ENCODE measurements around the gene SIRPB2. TPM values are rescaled to one million over a fixed set of nuclear protein-coding genes. Genes with fewer than 3 reads are reported as not detected.
A peak's percentile ranks its signal among the peaks of the same experiment; 100 is the strongest.

The SIRPB2 gene
- total and polyA plus RNA-seq, 2 of the 4 experiments (the other 2 are of a cell fraction): not detected

GRCh38 chr20:1467355-1468116 is 23.7 kb downstream of the SIRPB2 start:
- H3K79me1 ChIP-seq (ENCODE audit: low read depth in 1 of 2, low read length in 2 of 2): peaks cover 22 to 40% of the 10 kb centered on the region in 2 experiments
- H4K20me1 ChIP-seq (ENCODE audit: insufficient read depth, low read length): peaks cover 28% of the 10 kb centered on the region
- no peak overlapping the region for H2BK5ac ChIP-seq (ENCODE audit: low read depth, low read length, poor library complexity, severe bottlenecking)
- ATAC-seq (ENCODE audit: low read depth) (no peak), DNase-seq (no peak)
- no peak overlapping the region for H2BK20ac ChIP-seq (ENCODE audit: low read depth, low read length)
- in situ Hi-C loops (cut with MboI; ENCODE audit: low sequenced_read_pairs): no loop called here
- no peak overlapping the region for H2BK15ac ChIP-seq (ENCODE audit: low read depth, low read length)
- H4K8ac ChIP-seq (ENCODE audit: low read depth in 2 of 2, low read length in 2 of 2): no peak overlapping the region
- dilution Hi-C loops (cut with HindIII; ENCODE audit: low sequenced_read_pairs, unreplicated experiment): no loop called here
- POLR2A ChIA-PET (ENCODE audit: unreplicated experiment): interaction anchor here (0.7 kb wide), 1 partner anchor 1122 kb away, joined by 3 read pairs; no protein-coding TSS in a partner anchor
- H2AFZ ChIP-seq (replicated peaks; ENCODE audit: low read length, poor library complexity): peak overlapping the region; percentile 47
- H3K27me3 ChIP-seq (ENCODE audit: control insufficient read depth, insufficient read depth, low read length): peaks cover 2% of the 10 kb centered on the region; the same call in 1 of the 2 replicates
- H3K4ac ChIP-seq (ENCODE audit: low read depth, low read length): no peak overlapping the region
- no peak overlapping the region; the same call in 1 of the 2 replicates for H3K4me2 ChIP-seq (ENCODE audit: low read depth, low read length)
- H3K14ac ChIP-seq (replicated peaks; ENCODE audit: low read depth, low read length): no peak overlapping the region
- H3K27ac ChIP-seq (ENCODE audit: insufficient read depth, low read length): no peak overlapping the region
- H2AK5ac ChIP-seq (ENCODE audit: low read depth, low read length): peak overlapping the region; percentile 20; the same call in 1 of the 2 replicates
- BruUV-seq (replicated peaks): no TSS peak
- CTCF ChIA-PET: interaction anchor here (0.5 to 1.5 kb wide), 5 partner anchors 36 to 255 kb away, joined by 3 to 11 read pairs (median 4); no protein-coding TSS in a partner anchor
- H3K56ac ChIP-seq (ENCODE audit: extremely low read depth, insufficient read depth, low read length): no peak overlapping the region
- no peak overlapping the region for H3K9ac ChIP-seq (ENCODE audit: low read depth, low read length)
- intact Hi-C loops (cut with micrococcal nuclease): no loop called here
- H2BK120ac ChIP-seq (ENCODE audit: low read depth, low read length): no peak overlapping the region
- no peak overlapping the region for H3K4me3 ChIP-seq (ENCODE audit: insufficient read depth, low read depth, low read length)
- H3K36me3 ChIP-seq (ENCODE audit: control insufficient read depth, insufficient read depth, low read length): peaks cover 9% of the 10 kb centered on the region; the same call in 1 of the 2 replicates
- no peaks in the 10 kb centered on the region for H3K9me3 ChIP-seq (ENCODE audit: control insufficient read depth, insufficient read depth, low read length)
- TF ChIP-seq POLR2A (IDR thresholded peaks at IDR 0.05; ENCODE audit: low read depth, low read length) (no peak), BHLHE40 (IDR thresholded peaks at IDR 0.05; ENCODE audit: low read depth, low read length) (no peak)
- TF ChIP-seq, protein P1, sequence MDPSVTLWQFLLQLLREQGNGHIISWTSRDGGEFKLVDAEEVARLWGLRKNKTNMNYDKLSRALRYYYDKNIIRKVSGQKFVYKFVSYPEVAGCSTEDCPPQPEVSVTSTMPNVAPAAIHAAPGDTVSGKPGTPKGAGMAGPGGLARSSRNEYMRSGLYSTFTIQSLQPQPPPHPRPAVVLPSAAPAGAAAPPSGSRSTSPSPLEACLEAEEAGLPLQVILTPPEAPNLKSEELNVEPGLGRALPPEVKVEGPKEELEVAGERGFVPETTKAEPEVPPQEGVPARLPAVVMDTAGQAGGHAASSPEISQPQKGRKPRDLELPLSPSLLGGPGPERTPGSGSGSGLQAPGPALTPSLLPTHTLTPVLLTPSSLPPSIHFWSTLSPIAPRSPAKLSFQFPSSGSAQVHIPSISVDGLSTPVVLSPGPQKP (IDR thresholded peaks at IDR 0.05; ENCODE audit: borderline replicate concordance, low read depth, low read length): no peak
- peaks cover 12% of the 10 kb centered on the region for H3K4me1 ChIP-seq (ENCODE audit: control insufficient read depth, insufficient read depth, low read length)
- peaks cover 14% of the 10 kb centered on the region for H3K9me1 ChIP-seq (ENCODE audit: insufficient read depth, low read length)
- no peak overlapping the region for H2AK9ac ChIP-seq (replicated peaks; ENCODE audit: low read depth, low read length, poor library complexity)
- H3K18ac ChIP-seq (ENCODE audit: low read depth, low read length): no peak overlapping the region
- no peak overlapping the region for H4K5ac ChIP-seq (ENCODE audit: low read depth, low read length)
- H4K91ac ChIP-seq (ENCODE audit: insufficient read depth, low read depth, low read length): no peak overlapping the region
- 69% methylated on average over 19 of the region's 22 CpGs; no CpG with 5 or more reads in 1 of the 2 experiments for WGBS, 2 experiments (ENCODE audit: extremely low coverage in 2 of 2, insufficient read length in 1 of 2)
- H3K23ac ChIP-seq (ENCODE audit: low read depth, low read length): no peak overlapping the region
